Fibroblast of the aortic adventitia (primary cell): ENCODE data around the gene FBXO21. TPM values are rescaled to one million over a fixed set of nuclear protein-coding genes. Genes with fewer than 3 reads are reported as not detected.
"Not testable (repeated sequence)": the region's sequence is repeated elsewhere in the genome, so short reads cannot be mapped to it uniquely, and the experiment has no call there.

ENCODE experiments used
- DNase-seq: peaks from one replicate; pipeline ENCODE4 v3.0.0-alpha.2; 2010; ENCODE audit warnings: low read depth
- H3K4me3 ChIP-seq: 2 replicates; pipeline ENCODE4 v1.5.1; 2011; ENCODE audit warnings: low read depth, mild to moderate bottlenecking, control low read depth, low read length, moderate library complexity
- CTCF ChIP-seq: IDR thresholded peaks from 2 replicates; pipeline ENCODE4 v1.5.1; 2011; ENCODE audit warnings: mild to moderate bottlenecking, low read length, control low read depth, inconsistent platforms; ENCODE audit not compliant: insufficient read depth
- total RNA-seq: library from RNA; depleted of rRNA; stranded (reverse); fragments of >200 nt; gene quantifications from 2 replicates; pipeline ENCODE4 v1.2.3, GENCODE V29; 2012; ENCODE audit warnings: low replicate concordance

FBXO21 gene
- total RNA-seq, 1 donor: 41.5 TPM

DNA sequence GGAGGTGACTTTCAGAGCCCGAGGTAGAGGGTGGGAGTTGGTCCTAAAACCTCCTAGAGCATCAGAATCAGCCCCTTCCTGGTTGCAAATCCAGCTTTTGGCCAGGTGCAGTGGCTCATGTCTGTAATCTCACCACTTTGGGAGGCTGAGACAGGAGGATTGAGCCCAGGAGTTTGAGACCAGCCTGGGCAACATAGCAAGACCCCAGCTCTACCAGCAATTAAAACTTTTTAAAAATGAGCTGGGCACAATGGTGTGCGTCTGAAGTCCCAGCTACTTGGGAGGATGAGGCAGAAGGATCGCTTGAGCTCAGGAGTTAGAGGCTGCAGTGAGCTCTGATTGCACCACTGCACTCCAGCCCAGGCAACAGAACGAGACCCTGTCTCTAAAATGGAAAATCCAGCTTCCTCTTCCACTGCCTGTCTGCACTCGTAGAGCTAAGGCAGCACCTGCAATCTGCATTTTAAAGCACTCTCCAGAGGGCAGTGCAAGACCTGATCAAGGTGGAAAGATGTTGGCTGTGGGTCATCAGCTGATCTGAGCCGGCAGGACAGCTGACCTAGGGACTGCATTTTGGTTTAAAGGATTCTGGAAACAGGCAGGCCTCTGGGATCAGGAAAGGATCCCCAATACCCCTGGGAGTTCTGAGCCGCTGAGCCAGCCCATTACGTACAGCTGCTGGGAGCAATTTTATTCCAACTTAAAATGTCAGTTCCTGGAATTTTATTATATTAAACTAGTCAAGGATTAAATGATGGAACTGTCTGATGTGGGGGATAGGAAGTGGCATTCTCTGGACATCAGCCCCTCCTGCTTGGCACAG is 89.2 kb downstream of the FBXO21 start:
- TF ChIP-seq CTCF: no peak
- H3K4me3 ChIP-seq: no peak overlapping the region
- no peak for DNase-seq

DNA sequence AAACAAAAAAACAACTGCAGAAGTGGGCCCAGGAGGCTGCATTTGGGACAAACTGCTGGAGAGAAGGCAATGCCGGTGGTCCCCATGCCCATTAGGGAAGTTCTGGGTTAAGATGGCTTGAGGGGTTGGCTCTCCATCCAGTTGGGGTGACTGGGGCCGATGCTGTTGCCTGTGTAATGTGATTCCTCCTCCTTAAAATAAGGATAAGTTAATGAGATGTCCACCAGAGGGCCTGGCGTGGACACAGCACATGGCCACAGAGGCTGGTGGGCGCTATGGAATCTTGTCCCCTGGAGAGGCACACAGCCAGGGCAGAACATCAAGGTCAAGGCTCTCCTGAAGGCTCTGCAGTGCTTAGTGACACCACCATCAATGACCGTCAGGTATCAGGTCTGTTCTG is 90.0 kb downstream of the FBXO21 start:
- DNase-seq: peak; percentile 9
- TF ChIP-seq CTCF: peak; percentile 38
- H3K4me3 ChIP-seq: no peak overlapping the region

GRCh38 chr12:117098361-117099217 is 91.7 kb downstream of the FBXO21 start:
- no peak for TF ChIP-seq CTCF
- no peak for DNase-seq
- H3K4me3 ChIP-seq: peak overlapping the region; percentile 45

- TF ChIP-seq CTCF: no peak
- no peak for DNase-seq
- no peak overlapping the region for H3K4me3 ChIP-seq
Measured at GRCh38 chr12:117098024-117098360, 92.3 kb downstream of the FBXO21 start.

DNA sequence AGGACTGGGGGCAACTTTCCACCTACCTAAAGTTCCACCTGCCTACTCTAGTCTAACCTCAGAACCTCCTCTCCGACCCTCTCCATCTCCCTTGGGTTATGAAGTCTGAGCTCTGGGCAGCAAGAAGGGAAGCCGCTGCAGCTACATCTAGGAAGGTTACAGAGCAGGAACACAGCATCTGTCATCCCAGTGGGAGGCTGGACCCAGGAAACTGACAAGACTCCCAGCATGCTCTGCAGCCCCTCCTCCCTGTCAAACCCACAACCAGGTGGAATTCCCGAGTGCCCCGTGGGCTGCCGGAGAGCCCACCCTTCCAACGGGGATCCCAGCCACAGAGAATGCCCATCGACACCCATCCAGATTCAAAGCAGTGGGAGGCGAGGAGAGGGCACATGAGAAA is 93.1 kb downstream of the FBXO21 start:
- no peak for TF ChIP-seq CTCF
- DNase-seq: no peak
- no peak overlapping the region for H3K4me3 ChIP-seq

GRCh38 chr12:117096501-117097042 is 93.7 kb downstream of the FBXO21 start:
- no peak for DNase-seq
- no peak for TF ChIP-seq CTCF

GRCh38 chr12:117095191-117095590 is 95.1 kb downstream of the FBXO21 start:
- not testable (repeated sequence) for DNase-seq, H3K4me3 ChIP-seq

More at GRCh38 chr12:117096501-117097042, 93.7 kb downstream of the FBXO21 start:
- H3K4me3 ChIP-seq: no peak overlapping the region
